Globus pallidus (tissue), 1 donor: ENCODE data around the gene DOCK1.
"Not testable (repeated sequence)": the region's sequence is repeated elsewhere in the genome, so short reads cannot be mapped to it uniquely, and the experiment has no call there.

ENCODE experiments used
- DNase-seq: peaks from one replicate; pipeline ENCODE4 v3.0.0-alpha.2; 2015; ENCODE audit warnings: low spot score

The DOCK1 gene

DNA sequence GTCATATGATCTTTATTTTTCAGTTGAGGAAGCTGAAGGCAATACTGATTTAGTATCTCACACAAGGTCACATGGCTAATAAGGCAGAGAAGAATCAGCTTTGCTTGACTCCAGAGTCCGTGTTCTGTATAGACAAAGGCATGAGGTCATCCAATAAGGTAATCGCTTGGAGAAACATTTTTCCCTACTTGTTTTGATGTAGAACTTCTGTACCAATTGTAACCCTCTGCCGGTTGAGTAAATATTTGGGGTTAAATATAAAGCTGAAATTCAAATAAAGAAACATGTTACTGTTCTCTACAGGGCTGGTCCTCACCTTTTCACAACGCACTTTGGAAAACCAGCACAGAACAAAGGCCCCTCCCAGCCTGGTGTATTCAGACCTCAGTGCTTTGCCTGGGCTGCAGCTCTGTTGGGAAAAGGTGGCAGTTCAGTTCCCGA is 374.1 kb downstream of the DOCK1 start:
- DNase-seq: no peak

GRCh38 chr10:127280446-127280845 is 375.2 kb downstream of the DOCK1 start:
- DNase-seq: no peak

DNA sequence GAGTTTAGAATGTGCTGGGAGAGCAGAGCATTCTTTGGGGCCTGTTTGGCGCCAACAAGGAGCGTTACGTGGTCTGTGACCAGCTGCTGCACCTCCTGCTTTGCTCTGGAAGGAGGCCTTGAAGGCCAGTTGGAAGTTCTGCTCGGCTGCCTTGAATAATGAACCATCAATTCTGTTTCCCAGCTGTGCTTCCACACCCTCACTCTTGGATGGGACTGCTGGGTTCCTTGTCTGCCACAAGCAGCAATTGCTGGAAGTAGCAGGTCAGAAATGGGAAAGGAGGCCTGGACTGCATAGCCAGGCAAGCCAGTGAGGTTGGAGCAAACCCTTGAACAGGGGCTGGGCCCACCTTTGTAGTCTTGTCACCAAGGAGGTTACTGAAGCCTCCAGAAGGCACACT is 377.8 kb downstream of the DOCK1 start:
- DNase-seq: no peak

DNA sequence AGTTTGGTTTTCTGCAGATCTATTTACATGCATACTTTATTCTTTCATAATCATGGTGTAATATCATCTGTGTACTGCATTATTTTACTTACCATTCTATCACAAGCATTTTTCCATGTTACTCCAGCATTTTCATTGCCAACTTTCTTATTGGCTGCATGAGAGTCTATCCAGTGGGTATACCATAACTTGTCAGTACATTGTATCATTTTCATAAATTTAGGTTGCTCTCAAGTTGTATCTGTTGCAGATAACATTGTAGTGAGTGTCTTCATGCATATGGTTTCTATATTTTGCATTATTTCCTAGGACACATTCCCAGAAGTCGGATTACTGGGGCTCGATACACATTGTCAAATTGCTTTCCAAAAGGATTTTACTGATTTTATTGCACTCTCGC is 378.3 kb downstream of the DOCK1 start:
- no peak for DNase-seq

- DNase-seq: no peak
Observed at GRCh38 chr10:127290850-127291249, 385.6 kb downstream of the DOCK1 start.

DNA sequence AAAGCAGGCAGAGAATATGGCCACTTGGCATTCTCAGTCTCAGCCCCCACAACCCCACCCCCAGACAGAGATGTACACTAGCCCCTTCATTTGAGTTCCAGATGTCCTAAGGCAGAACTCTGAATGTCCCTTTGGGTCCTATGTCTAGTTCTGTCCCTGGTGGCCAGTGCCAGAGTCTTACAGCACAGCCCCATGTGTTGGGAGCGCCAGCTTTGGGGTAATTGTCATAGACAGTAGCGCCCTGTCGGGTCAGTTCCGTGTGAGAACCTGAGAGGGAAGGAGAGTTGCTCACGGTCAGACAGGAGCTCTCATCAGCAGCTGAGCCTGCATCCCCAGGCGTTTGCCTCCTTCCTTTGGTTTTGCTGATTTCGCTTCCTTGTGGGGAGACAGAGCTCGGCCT is 386.1 kb downstream of the DOCK1 start:
- no peak for DNase-seq

- DNase-seq: no peak
Observed at GRCh38 chr10:127292888-127293287, 387.7 kb downstream of the DOCK1 start.

- DNase-seq: no peak
Observed at GRCh38 chr10:127293640-127294039, 388.4 kb downstream of the DOCK1 start.

DNA sequence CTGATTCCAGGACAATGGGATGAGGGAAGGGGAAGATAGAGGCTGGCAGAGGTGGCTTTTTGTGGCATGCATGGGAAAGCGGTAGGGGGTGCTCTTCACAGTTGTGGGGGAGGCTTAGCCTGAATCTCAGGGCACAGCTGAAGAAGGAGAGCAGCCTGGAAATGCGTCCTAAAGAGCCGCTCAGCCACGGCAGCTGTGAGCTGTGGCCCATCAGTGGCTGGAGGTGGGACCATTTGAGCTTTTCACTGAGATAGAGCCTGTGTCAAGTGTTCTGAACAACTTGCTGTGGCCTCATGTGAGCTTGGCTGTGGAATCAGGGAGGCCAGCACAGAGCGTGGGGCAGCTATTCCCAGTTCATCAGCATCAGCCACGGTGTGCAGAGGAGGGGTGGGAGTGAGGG is 391.5 kb downstream of the DOCK1 start:
- DNase-seq: no peak

DNA sequence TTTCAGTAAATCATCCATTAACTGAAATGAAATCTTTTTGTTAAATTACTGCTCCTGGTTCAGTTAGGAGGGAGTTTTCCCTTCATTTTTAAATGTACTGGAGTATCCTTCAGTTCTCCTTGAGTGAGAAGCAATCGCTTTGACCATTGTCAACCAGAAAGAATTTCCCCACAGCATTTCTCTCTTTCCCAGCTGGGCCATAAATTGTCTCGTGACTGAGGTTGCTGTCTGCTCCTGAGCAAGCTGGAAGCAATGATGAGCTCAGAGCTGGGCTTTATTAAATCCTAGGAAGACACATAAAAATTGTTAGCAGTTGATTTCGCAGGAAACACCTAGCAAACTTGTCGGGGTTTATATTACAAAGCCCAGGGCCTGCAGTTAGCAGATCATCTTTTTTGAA is 393.2 kb downstream of the DOCK1 start:
- no peak for DNase-seq

DNA sequence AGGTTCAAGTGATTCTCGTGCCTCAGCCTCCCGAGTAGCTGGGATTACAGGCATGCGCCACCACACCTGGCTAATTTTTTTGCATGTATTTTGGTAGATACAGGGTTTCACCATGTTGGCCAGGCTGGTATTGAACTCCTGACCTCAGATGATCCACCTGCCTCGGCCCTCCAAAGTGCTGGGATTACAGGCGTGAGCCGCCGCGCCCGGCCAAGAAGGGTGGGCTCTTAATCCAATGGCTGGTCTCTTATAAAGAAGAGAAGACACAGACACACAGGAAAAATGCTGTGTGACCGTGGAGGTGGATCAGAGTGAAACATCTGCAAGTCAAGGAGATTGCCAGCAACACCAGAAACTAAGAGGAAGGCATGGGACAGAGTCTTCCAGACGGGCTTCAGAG is 394.0 kb downstream of the DOCK1 start:
- DNase-seq: not testable (repeated sequence)

DNA sequence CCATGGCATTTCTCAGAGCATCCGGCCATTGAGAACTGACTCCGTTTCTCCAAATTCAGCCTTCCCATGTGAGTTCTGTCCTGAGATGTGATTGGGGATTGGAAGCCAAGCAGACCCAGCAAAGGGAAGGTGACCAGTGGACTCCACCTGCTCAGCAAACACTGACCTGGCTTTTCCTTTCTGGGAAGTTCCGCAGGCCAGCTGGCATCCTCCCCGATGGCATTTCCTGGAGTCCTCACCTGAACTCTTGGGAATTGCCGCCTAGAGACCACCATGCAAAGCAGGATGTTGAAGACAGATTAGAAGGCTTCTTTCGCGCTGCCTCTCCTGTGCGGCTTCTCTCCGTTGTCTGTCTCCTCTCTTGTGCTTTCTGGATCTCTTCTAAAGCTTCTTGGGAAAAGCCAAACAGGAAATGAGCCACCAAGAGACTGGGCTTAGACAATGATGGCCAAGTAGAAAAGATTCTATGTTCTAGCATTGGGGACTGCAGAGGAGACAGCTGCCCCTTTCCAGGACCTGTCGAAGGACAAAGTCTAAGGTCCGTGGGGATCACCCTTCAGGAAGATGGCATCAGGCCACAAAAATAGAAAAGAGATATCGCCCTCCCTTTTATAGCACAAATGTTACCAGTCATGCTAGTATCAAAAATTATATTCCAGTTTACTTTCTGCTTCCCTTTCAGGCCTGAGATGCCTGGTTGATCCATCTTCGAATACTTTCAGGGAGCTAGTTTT is 394.9 kb downstream of the DOCK1 start:
- DNase-seq: no peak

GRCh38 chr10:127300868-127301321 is 395.7 kb downstream of the DOCK1 start:
- DNase-seq: no peak

DNA sequence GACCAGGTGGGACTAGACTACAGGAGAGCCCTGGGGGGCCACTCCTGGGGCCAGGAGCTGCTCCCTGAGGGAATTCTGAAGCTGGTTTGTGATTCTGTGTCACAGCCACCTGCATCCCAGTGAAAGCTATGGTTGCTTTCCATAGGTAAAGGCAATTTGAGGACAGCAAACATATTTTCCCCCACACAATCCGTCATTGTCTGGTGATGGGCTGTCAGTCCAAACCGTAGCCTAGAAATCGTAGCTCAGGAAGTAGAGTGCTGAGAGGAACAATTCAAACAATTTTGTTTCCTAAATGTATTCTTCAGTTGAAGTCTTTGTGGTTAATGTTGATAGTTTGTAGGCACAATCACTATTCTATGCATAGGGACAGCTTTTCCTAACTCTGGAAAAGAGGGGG is 397.1 kb downstream of the DOCK1 start:
- no peak for DNase-seq

DNA sequence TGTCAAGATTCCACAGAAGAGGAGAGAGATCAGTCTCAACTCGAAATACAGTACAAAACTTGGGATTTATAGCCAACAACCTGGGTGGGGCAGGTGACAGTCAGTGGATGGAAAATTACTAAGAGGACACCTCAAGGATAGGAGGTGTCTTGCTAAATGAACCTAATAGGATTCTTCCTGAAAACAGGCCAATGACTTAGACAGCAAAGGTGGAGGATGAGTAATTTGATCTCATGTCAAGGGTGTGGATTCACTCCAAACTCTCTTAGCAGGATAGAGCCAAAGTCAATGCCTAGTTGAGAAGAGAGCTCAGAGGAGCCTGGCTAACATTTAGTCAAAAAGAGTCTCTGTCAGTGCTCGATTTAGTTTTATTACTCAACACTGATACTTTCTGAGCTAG is 397.9 kb downstream of the DOCK1 start:
- no peak for DNase-seq

DNA sequence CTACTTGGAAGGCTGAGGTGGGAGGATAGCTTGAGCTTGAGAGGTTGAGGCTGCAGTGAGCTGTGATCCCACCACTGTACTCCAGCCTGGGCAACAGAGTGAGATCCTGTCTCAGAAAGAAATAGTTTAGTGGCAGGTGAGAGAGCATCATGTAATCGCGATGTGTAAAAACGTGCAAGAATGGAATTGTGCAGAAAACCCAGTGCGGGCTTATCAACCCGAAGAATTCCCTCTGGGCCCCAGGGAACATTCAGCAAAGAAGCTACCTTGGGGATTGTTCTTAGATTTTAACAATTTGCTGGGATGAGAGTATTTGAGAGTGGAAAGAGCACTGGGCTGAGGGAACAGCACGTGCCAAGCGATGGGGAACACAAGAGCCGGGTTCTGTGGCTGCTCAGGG is 398.5 kb downstream of the DOCK1 start:
- no peak for DNase-seq

DNA sequence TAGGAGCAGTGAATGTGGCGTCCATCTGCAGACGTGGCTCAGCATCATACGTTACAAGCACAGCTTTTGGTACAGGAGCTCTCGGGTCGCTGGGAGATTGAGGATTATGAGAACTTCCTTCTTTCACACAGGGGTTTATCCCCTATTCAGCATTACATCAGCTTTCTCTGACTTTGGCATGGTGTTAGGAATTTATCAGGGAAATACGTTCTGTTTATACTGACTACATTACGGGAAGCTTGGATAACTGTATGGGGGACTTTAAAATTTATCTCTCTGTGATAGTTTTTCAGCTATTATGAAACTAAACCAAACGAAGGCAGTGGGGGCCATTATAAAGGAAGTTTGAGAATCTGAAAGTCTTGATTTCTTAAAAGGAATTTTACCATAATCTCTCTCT is 401.3 kb downstream of the DOCK1 start:
- no peak for DNase-seq

DNA sequence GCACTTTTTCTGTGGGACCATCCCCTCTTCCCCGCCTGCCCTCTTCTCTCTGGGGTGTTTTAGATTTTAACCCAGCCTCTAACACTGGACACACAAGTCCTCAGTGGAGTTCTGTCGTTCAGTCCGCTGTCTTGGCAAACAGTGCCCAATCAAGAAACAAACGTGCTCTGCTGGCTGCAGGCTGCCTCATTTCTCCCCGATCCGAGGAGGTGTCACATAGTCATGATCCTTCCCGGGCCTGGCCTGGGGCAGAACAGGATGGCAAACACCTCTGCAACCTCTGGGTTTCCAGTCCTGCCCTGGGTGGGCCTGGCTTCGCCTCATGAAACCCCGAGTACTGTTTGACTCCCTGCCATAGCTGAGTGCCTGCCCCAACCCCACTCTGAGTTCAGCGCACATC is 402.1 kb downstream of the DOCK1 start:
- no peak for DNase-seq

DNA sequence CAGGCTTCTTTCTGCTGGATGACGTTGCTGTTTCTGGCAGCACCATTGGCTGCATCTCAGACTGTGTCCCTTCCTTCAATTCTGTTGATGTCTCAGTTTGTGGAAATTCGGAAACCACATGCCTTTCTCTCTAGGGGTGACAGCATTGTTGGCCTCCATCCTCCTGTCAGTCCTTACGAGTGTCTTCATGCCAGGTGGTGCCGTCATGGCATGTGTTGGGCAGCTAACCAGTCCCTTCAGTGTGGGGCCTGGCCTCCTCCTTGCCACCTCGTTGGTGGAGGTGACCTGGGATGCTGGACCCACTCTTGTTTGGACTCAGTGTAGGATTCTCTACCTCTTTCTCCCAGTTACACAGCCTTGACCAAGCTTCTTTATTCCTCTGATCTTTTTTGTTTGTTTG is 402.8 kb downstream of the DOCK1 start:
- DNase-seq: no peak

- DNase-seq: not testable (repeated sequence)
Observed at GRCh38 chr10:127309619-127310018, 404.4 kb downstream of the DOCK1 start.

GRCh38 chr10:127310430-127310829 is 405.2 kb downstream of the DOCK1 start:
- no peak for DNase-seq

DNA sequence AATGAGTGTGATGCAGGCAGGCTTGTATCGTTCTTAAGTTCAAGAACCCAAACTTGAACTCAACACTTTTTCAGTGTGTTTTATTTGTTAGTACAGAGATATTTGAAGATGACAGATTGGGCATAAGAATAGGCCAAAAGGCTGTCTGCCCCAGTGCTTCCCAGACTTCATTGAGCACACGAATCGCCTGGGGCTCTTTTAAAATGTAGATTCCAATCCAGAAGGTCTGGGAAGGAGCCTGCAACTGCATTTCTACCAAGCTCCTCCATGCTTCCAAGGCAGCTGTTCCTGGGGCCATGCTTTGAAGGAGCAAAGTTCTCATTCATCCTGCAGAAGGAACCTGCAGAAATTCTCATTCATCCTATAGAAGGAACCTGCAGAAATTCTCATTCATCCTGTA is 405.7 kb downstream of the DOCK1 start:
- no peak for DNase-seq

GRCh38 chr10:127313996-127314700 is 408.9 kb downstream of the DOCK1 start:
- peak; percentile 59 for DNase-seq

GRCh38 chr10:127314797-127315196 is 409.6 kb downstream of the DOCK1 start:
- DNase-seq: no peak
